Measurements from ENCODE around the gene ABCC3. TPM values are rescaled to one million over a fixed set of nuclear protein-coding genes. Genes with fewer than 3 reads are reported as not detected.

ABCC3 gene
- total and polyA plus RNA-seq, 2 donors (not counting 3 experiments of a cell fraction or from before 2014, with no cell fraction given): 1.1 to 2.6 TPM

GRCh38 chr17:50696365-50696879 is 61.7 kb downstream of the ABCC3 start:
- Histone ChIP-seq H3K9ac (replicated peaks; ENCODE audit: extremely low read depth, insufficient read depth, low read length) (no peak overlapping the region), H2AFZ (ENCODE audit: low read depth, low read length) (no peak overlapping the region), H3K4me2 (ENCODE audit: insufficient read depth, low read length) (no peak overlapping the region), H3K27ac (ENCODE audit: insufficient read depth, low read depth, low read length) (no peak overlapping the region), H3K27me3 (ENCODE audit: control insufficient read depth in 2 of 2, insufficient read depth in 2 of 2, low read length in 2 of 2) (no peaks in the 10 kb centered on the region), H3K79me2 (ENCODE audit: control insufficient read depth, insufficient read depth, low read length) (peaks cover 4% of the 10 kb centered on the region), H3K4me1 (ENCODE audit: control insufficient read depth, extremely low read depth, insufficient read depth, low read length) (no peaks in the 10 kb centered on the region), H4K20me1 (replicated peaks; ENCODE audit: control insufficient read depth, extremely low read depth, insufficient read depth, low read length) (no peaks in the 10 kb centered on the region), H3K4me3 (replicated peaks in 1 of 3; ENCODE audit: insufficient read depth in 1 of 3, low read depth in 1 of 3, low read length in 3 of 3) (no peak overlapping the region), H3K9me1 (replicated peaks; ENCODE audit: control insufficient read depth, extremely low read depth, insufficient read depth, low read length) (no peaks in the 10 kb centered on the region), H3K36me3 (ENCODE audit: control insufficient read depth in 2 of 2, extremely low read depth in 1 of 2, insufficient read depth in 2 of 2, low read length in 2 of 2) (peaks cover 29 to 34% of the 10 kb centered on the region in 2 experiments), H3K9me3 (replicated peaks; ENCODE audit: control insufficient read depth, insufficient read depth, low read length) (no peaks in the 10 kb centered on the region)
- no TSS peak for BruUV-seq (replicated peaks)
- POLR2A ChIA-PET: no interaction called here
- no peak for DNase-seq (ENCODE audit: low read depth, low spot score)
- no peak for FAIRE-seq
- dilution Hi-C loops (cut with MboI; ENCODE audit: extremely low pct_ligation_motif_present, low sequenced_read_pairs) (no loop called here), intact Hi-C loops (cut with micrococcal nuclease) (no loop called here)
- TF ChIP-seq CTCF (IDR thresholded peaks at IDR 0.05; ENCODE audit: extremely low read depth in 1 of 2, insufficient read depth in 1 of 2, low read depth in 1 of 2, low read length in 2 of 2): no peak
- TF ChIP-seq POLR2A (IDR thresholded peaks at IDR 0.05; ENCODE audit: low read depth, low read length): no peak
- no peak for TF ChIP-seq FOS (IDR thresholded peaks at IDR 0.05; ENCODE audit: borderline replicate concordance, insufficient read depth, low read length)
- TF ChIP-seq JUN (IDR thresholded peaks at IDR 0.05; ENCODE audit: borderline replicate concordance, insufficient read depth, insufficient read length, low read depth): no peak
- no peak for TF ChIP-seq POLR2AphosphoS5 (IDR thresholded peaks at IDR 0.05; ENCODE audit: insufficient read depth, low read depth, low read length)
- TF ChIP-seq, protein P1, sequence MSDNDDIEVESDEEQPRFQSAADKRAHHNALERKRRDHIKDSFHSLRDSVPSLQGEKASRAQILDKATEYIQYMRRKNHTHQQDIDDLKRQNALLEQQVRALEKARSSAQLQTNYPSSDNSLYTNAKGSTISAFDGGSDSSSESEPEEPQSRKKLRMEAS (IDR thresholded peaks at IDR 0.05; ENCODE audit: insufficient read depth, insufficient read length): no peak
- no peak for TF ChIP-seq GATA2 (IDR thresholded peaks at IDR 0.05; ENCODE audit: insufficient read depth, insufficient read length, low read depth, low read length)
- no peak for TF ChIP-seq MYC (IDR thresholded peaks at IDR 0.05; ENCODE audit: low read depth, low read length)
- no peak for TF ChIP-seq EZH2 (IDR thresholded peaks at IDR 0.05; ENCODE audit: borderline replicate concordance, low read depth, low read length, severe bottlenecking)
- CTCF ChIA-PET: interaction anchor here (1.4 to 9.9 kb wide), 4 partner anchors 12 to 147 kb away, joined by 3 to 150 read pairs (median 49); partner anchors contain the start of gene SPATA20

Measured in endothelial cell of umbilical vein (primary cell).